Stimulated activated CD4-positive, alpha-beta T cell treated with anti-CD3 and anti-CD28 coated beads, TNF-alpha, amount 100 ng/mL, for 1 hour (primary cell): ENCODE data around the gene GGTLC2.
"Not testable (repeated sequence)": the region's sequence is repeated elsewhere in the genome, so short reads cannot be mapped to it uniquely, and the experiment has no call there.

Source experiments
- DNase-seq, 3 donors: peaks; one replicate each; pipeline ENCODE4 v3.0.0-alpha.2; 2020; ENCODE audit warnings: low read depth in 3 of 3, low spot score in 1 of 3

Gene GGTLC2

DNA sequence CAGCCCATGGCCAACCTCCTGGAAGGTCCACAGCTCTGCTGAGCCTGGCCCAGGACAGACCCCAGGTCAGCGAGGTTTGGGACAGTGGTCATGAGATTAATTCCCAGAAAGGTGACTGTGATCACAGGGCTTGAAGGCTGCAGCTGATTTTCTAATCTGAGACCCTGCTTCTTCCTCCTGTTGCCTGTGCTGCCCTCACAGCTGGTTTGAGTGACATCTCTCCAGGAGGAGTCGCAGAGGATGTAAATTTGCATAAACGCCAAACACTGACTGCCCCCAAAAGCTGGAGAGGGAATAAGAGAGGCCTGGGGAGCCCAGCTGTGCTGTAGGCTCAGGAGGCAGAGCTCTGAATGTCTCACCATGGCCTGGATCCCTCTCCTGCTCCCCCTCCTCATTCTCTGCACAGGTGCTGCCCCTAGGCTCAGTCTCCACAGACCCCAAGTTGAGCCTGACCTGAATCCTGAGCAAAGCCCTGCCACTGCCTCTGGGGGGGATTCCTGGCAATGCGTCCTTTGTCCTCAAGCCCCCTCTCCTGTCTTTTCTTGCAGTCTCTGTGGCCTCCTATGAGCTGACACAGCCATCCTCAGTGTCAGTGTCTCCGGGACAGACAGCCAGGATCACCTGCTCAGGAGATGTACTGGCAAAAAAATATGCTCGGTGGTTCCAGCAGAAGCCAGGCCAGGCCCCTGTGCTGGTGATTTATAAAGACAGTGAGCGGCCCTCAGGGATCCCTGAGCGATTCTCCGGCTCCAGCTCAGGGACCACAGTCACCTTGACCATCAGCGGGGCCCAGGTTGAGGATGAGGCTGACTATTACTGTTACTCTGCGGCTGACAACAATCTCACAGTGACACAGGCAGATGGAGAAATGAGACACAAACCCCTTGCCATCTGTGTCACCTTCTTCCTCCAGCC, 23.8 kb downstream of the GGTLC2 start:
- DNase-seq = no peak

DNA sequence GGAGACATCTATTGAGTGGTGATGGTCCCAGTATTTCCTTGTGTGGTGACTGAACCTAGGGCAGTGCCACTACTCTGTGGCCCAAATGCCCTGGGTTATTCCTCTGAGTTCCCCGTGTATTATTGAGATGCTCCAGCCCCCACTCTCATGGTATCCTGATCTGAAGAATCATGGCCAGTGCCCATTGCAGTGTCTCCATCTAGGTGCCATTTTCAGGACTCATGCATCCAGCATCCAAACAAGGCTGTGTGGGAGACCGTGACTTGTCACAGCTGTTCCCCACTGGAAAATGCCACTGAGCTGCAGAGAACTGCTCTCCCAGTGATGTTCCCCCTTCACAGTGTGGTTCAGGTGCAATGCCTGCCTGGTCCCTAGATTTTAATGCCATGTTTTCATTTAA, 24.7 kb downstream of the GGTLC2 start:
- no peak for DNase-seq

GRCh38 chr22:22670076-22670795, 25.8 kb downstream of the GGTLC2 start:
- no peak for DNase-seq

DNA sequence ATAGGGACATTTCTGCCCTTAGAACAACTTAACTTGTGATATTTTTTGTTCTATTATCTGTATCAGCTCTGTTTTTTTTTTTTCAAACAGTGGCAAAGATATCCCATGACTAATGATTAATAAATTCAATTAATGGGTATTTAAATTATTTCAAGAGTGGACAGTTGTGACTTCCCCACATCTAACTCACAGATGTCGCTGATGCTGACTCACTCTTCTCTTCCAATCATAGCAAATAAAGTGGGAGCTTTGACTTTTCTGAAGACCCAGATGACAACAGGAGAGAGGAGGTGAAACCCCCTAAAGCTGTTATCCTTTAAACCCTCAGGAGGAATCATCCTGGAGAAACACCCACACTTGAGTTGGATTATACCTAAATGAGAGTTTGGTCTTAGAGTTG, 27.1 kb downstream of the GGTLC2 start:
- DNase-seq = no peak

- no peak for DNase-seq
Measured at GRCh38 chr22:22673099-22673498, 28.7 kb downstream of the GGTLC2 start.

DNA sequence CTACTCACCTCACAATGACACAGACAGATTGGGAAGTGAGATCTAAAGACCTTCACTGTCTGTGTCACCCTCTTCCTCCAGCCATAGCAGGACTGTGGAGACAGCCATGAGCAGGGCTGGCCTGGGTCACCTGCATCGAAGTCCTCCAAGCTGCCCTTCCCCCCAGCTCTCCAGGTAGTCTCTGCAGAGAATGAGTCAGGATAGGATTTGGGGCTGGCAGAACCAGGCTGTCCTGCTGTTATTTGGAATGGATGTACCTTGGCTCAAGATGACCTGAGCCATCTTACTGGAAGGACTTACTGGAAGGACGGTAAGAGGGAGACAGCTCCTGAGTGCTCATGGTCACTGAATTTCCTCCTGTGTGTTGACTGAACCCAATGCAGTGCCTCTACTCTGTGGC, 29.2 kb downstream of the GGTLC2 start:
- no peak for DNase-seq

DNA sequence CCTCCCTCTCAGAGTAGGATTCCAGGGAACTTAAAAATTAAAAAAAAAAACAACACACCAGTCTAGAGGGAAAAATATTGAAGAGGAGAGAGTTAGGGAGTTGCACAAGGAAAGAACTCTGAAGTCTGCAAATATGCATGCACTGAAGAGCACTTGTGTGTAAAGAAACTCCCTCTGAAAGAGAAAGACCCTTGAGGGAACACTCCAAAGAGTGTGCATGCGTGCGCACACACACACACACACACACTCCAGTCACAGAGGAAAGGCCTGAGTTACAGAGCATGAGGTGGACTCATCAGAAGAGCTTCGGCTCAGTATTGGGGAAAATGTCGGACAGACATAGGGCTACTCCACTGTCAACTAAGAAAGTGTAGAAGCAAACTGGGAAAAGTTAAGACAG, 30.1 kb downstream of the GGTLC2 start:
- DNase-seq = no peak

DNA sequence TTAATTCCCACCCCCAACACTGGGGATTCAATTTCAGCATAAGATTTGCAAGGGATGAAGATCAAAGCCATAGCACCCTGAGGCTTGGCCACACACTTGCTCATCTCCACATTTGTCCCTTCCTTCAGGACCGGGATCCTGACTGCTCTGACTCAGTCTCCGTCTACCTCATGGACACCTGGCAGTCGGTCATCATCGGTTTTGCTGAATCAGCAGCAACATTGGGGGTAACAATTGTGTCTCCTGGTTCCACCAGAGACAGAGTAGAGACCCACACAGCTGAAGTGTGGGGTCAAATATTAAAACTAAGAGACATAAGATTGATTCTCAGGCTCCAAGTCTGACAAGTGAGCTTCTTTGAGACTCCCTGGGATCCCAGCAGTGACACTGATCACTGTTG, 34.6 kb downstream of the GGTLC2 start:
- no peak for DNase-seq

DNA sequence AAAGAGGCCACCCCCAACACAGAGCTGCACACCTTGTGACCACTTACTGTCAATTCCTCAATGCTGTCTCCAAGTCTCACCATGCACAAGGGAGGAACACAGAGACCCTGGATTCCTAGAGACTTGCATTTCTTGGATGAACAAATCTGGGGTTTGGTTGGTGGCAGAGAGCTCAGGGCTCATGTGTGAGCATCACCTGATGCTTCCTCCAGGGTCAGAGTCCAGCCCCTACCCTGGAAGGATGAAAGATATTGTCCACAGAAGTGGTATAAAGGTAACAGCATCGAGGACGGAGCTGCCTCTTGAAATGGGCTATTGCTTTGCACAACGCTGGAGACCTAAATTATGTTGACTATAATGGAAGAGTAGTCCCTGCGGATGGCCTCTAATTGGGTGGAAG, 36.0 kb downstream of the GGTLC2 start:
- DNase-seq = no peak

DNA sequence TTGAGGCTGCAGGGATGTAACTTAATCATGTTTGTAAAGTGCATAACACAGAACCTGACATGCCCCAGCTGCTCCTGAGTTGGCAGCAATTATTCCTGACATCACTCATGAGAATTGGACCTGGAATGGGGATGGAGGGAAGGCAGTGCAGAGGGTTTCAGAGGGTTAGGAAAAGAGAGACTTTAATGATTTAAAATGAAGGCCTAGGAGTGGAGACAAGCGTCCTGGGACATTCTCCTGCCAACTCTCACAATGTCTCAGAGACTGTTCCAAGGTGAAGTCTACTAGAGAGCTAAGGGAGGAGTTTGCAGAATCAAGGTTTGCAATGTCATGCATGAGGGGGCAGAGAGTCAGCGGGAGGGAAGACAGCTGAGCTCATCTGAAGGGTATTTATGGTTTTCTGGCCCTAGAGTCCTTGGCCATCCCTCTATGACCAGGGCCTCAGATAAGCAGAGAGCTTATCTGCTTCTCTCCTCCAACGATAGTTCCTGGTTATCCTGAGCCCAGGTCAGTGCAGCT, 36.9 kb downstream of the GGTLC2 start:
- no peak for DNase-seq

GRCh38 chr22:22682196-22682595, 37.8 kb downstream of the GGTLC2 start:
- no peak for DNase-seq

DNA sequence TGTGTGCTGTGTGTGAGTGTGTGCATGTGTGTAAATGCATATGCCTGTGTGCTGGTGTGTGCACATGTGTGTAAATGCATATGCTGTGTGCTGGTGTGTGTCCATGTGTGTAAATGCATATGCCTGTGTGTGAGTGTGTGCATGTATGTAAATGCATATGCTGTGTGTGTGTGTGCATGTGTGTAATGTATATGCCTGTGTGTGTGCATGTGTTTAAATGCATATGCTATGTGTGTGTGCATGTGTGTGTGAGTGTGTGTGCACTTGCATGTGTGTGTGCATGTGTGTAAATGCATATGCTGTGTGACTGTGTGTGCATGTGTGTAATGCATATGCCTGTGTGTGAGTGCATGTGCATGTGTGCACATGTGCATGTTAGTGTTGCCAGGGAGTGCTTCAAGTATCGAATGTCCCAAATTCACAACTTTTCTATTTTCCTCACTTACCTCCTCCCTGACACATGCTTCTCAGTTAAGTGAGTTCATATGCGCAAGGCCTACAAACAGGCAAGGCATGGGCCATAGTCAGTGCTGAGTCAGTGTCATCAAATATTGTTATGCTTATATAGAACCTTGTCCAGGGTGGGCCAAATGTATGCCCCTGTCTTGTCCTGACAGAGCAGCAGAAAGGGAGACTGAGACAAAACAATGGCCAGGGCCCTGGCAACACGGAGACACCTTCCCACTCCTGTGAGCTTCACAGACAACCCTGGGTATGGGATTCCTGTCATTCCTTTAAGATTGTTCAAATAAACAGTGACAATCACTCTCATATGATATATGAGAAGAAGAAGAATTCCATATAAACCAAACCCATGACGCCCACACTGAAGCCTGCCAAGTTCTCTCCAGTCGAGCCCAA, 38.6 kb downstream of the GGTLC2 start:
- no peak for DNase-seq

GRCh38 chr22:22683668-22684361, 39.4 kb downstream of the GGTLC2 start:
- DNase-seq = no peak

DNA sequence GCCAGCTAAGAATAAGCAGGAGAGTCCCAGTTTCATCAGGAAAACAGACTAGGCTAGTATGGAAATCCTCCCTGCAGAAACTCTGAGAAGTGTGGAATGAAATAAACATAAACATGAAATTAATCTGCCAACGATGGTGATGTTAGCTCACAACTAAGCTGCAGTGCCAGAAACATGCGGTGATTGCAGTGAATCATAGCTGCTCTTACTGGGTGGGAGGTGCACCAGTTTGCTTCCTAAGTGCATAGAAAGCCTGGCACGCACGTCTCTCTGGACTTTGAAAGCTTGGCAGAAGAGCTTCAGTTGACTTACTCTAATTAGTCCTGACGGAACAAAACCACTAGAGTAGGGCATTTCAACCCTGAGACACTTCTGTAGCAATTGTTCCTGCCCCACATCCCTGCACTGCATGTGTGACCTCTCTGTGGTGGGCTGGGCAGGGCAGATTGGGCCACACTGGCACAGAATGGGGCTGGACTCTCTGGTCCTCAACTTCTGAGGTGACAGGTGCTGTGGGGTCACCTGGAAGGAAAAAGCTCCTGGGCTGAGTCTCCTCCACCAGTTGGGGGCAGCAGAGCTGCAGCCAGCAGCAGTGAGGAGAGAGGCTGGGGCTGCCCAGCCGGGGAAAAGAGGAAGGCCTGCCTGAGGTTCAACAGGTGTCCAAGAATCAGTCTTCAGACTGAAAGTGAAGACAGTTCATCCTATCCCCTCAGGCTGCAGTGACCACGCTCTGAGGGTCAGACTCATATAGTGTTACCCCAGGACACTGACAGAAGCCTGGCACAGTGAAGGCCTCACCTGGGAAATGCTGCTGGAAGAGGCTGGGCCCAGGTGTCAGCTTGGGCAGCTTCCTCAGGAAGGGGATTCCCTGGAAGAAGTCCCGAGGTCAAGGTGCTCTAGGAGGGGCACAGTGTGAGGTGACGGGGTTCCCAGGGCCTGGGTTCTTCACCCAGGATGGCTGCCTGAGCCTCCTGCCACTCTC, 40.5 kb downstream of the GGTLC2 start:
- DNase-seq = no peak

DNA sequence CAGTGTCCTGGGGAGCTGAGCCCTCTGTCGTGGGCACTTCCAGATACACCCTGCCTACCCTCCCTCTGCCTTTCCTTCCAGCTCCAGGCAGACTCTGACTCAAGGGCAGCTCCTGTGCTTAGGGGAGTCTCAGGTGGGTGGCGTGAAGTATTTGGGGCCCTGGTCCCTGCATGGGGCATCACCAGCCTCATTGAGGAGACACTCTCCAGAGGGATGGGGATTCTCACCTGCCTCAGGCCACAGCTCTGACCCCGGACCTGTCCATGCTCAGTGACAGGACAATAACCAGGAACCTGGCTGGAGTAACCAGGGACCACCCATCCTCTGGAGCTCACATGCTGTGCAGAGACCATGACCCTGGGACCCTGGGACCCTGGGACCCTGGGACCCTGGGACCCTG, 41.2 kb downstream of the GGTLC2 start:
- no peak for DNase-seq

- not testable (repeated sequence) for DNase-seq
Measured at GRCh38 chr22:22686202-22687115, 42.0 kb downstream of the GGTLC2 start.

- DNase-seq = no peak
Measured at GRCh38 chr22:22687638-22688500, 43.5 kb downstream of the GGTLC2 start.
